ENCODE data around the gene STK4.

GRCh38 chr20:45118028-45118427 lies 151.7 kb downstream of the STK4 start:
- TF ChIP-seq POLR2AphosphoS5 (IDR thresholded peaks at IDR 0.05; ENCODE audit: low read depth, low read length) (no peak), TAF1 (IDR thresholded peaks at IDR 0.05; ENCODE audit: low read depth, low read length) (no peak)
